Stimulated activated CD8-positive, alpha-beta memory T cell treated with anti-CD3 and anti-CD28 coated beads, Interleukin-2, amount 100 ng/mL, for 48 hours (primary cell): ENCODE measurements around the gene IL6.
"Not testable (repeated sequence)": the region's sequence is repeated elsewhere in the genome, so short reads cannot be mapped to it uniquely, and the experiment has no call there.

Experiments used
- DNase-seq, 2 donors: peaks; one replicate each; pipeline ENCODE4 v3.0.0-alpha.2; 2020; ENCODE audit warnings: low read depth in 2 of 2

The IL6 gene

DNA sequence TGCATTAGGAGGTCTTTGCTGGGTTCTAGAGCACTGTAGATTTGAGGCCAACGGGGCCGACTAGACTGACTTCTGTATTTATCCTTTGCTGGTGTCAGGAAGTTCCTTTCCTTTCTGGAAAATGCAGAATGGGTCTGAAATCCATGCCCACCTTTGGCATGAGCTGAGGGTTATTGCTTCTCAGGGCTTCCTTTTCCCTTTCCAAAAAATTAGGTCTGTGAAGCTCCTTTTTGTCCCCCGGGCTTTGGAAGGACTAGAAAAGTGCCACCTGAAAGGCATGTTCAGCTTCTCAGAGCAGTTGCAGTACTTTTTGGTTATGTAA lies 675 bp downstream of the IL6 start:
- DNase-seq = no peak

- no peak for DNase-seq
Measured at GRCh38 chr7:22728401-22729029, 1.5 kb downstream of the IL6 start.

DNA sequence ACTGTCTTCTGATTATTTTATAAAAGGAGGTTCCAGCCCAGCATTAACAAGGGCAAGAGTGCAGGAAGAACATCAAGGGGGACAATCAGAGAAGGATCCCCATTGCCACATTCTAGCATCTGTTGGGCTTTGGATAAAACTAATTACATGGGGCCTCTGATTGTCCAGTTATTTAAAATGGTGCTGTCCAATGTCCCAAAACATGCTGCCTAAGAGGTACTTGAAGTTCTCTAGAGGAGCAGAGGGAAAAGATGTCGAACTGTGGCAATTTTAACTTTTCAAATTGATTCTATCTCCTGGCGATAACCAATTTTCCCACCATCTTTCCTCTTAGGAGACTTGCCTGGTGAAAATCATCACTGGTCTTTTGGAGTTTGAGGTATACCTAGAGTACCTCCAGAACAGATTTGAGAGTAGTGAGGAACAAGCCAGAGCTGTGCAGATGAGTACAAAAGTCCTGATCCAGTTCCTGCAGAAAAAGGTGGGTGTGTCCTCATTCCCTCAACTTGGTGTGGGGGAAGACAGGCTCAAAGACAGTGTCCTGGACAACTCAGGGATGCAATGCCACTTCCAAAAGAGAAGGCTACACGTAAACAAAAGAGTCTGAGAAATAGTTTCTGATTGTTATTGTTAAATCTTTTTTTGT lies 2.3 kb downstream of the IL6 start:
- DNase-seq = no peak

GRCh38 chr7:22730066-22730710 lies 3.2 kb downstream of the IL6 start:
- DNase-seq = no peak

DNA sequence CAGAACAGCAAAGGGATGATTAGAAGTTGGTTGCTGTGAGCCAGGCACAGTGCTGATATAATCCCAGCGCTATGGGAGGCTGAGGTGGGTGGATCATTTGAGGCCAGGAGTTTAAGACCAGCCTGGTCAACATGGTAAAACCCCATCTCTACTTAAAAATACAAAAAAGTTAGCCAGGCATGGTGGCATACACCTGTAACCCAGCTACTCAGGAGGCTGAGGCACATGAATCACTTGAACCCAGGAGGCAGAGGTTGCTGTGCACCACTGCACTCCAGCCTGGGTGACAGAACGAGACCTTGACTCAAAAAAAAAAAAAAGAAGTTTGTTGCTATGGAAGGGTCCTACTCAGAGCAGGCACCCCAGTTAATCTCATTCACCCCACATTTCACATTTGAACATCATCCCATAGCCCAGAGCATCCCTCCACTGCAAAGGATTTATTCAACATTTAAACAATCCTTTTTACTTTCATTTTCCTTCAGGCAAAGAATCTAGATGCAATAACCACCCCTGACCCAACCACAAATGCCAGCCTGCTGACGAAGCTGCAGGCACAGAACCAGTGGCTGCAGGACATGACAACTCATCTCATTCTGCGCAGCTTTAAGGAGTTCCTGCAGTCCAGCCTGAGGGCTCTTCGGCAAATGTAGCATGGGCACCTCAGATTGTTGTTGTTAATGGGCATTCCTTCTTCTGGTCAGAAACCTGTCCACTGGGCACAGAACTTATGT lies 4.1 kb downstream of the IL6 start:
- no peak for DNase-seq

DNA sequence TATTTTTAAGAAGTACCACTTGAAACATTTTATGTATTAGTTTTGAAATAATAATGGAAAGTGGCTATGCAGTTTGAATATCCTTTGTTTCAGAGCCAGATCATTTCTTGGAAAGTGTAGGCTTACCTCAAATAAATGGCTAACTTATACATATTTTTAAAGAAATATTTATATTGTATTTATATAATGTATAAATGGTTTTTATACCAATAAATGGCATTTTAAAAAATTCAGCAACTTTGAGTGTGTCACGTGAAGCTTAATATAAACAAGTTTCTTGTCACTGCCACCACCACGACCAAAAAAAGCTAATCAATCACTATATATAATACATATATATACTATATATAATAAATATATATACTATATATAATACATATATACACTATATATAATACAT lies 4.8 kb downstream of the IL6 start:
- no peak for DNase-seq

DNA sequence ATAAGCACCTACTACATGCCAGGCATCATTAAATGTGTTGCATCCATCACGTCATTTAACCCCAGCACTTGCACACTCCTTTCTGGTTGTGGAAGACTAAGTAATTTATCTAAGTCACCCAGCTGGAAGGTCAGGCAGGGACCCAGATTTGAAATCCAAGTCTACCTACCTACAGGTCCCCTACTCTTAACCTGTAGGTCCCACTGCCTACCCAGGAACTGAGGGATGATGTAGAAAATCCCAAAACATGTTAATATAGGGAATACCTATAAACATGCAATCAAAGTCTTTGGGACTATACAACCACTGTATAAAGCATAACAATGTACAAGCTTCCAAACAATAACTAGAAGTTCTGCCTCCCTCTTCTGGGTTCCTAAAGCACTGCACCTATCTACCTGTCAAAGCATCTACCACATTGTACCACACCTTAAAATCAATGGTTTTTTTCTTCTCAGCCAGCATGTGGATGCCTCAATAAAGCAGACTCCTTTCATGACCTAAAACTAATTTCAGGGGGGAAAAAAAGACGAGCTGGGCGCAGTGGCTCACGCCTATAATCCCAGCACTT lies 5.6 kb downstream of the IL6 start:
- no peak for DNase-seq

GRCh38 chr7:22733761-22734160 lies 6.8 kb downstream of the IL6 start:
- DNase-seq = no peak

GRCh38 chr7:22743014-22743413 lies 16.0 kb downstream of the IL6 start:
- DNase-seq = no peak

- DNase-seq = no peak
Measured at GRCh38 chr7:22751341-22751740, 24.3 kb downstream of the IL6 start.

DNA sequence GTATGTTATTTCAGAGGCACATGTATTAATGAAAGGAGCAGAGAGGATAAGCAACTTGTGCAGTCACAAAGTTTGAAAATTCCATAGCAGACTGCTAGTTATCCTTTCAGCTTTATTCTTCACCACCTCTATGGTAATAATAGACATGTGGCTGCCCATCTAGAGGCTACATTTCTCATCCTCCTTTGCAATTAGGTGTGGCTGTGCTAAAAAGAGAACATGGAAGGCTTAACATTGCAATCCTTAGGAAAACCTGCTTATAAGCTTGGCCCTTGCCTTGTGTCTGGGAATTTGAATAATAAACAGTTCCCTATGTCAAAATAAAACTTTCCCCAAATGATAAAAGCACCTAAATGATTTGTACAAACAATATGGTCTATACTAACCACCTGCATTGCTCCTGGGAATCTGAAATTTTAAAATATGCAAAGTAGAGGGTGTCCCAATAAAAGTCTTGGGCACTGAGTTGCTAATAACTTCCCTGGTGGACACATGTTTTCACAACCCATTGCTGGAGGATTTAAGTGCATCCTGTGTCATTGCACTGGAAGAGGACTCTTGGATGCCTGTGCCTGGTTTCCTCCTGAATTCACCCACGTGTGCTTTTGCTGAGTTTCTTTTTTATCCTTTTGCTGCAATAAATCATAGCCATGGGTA lies 30.5 kb downstream of the IL6 start:
- no peak for DNase-seq

DNA sequence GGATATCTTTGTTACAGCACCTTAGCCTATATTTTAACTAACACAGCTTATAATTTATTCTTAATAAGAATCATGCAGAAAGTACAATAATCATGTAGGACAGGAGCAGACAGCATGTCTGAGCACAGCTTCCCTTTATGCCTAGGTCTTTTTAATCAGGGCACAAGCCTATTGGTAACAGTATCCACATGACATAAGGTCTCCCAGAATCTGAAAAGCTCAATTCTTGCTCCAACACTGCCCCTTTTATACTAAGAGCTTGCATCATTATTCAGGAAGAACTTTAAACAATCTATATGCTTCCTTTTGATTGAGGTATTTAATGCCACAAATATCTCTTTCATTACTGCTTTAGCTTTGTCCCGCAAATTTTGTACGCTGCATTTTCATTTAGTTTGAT lies 31.6 kb downstream of the IL6 start:
- DNase-seq = no peak

DNA sequence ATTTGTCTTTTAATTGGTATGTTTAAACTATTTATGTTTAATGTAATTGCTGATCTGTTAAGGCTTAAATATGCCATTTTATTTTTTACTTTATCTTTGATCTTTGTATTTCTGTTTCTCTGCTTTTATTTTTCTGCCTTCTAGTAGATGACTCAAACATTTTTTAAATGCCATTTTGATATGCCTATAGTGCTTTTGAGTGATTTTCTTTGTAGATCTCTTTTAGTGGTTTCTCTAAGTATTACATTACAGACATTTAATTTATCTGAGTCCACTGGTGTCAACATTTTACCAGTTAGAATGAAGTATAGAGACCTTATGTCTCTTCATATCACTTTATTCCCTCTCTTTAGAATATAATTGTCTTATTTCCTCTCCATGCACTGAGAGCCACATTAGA lies 32.7 kb downstream of the IL6 start:
- no peak for DNase-seq

DNA sequence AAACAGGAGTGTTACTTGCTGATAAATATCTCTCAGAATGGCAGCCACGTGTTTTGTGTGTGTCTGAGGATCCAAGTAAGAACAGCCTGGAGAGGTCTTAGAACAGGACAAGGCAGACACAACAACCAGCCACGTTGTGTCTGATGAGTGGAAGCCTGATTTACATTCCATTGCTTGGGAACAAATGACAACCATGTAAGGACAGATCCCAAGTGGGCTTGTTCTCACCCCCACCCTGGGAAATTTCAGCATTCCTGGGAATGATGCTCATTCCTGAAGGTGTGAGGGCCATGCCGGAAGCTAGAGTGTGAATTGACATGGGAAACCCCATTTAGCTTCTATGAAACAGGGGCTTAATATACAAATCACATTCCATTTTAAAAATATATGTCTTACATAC lies 35.9 kb downstream of the IL6 start:
- DNase-seq = no peak

GRCh38 chr7:22765609-22766008 lies 38.6 kb downstream of the IL6 start:
- DNase-seq = no peak

DNA sequence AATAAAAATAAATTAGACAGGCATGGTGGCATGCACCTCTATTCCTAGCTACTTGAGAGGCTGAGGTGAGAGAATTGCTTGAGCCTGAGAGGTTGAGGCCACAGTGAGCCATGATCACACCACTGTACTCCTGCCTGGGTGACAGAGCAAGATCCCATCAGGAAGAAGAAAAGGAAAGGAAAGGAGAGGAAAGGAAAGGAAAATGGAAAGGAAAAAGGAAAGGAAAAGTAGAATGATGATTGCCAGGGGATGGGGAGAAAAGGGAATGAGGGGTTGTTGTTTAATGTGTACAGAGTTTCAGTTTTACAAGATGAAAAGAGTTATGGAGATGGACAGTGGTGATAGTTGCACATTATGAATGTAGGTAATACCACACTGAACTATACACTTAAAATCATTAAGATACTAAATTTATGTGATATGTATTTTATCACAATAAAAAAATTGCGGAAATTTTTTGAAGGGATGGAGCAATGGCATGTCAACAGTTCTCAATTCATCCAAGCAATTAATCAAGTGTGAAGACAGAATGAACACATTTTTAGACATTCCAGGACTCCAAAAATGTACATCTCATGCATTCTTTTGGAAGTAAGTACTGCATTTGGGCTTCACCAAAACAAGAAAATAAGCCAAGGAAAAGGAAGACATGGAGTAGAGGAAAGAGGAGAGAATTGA lies 44.3 kb downstream of the IL6 start:
- no peak for DNase-seq

GRCh38 chr7:22771872-22772228 lies 44.9 kb downstream of the IL6 start:
- DNase-seq = no peak

DNA sequence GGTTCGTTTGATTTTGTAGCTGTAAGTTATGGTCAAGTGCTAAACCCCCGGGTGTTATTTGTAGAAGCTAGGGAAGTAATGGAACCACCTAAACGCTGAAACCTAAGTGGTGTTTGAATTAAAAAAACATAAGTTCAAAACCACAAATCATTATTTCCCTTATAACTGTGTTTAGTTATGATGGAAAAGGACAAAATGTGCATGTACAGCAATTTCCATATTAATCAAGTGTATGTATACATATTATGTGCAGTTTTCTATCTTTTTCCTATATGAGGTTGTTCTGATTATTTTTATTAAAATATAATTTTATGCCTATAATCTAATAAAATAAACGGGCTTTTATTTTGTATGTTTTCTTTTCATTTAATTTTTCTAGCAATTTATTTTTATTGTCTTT lies 45.9 kb downstream of the IL6 start:
- no peak for DNase-seq

DNA sequence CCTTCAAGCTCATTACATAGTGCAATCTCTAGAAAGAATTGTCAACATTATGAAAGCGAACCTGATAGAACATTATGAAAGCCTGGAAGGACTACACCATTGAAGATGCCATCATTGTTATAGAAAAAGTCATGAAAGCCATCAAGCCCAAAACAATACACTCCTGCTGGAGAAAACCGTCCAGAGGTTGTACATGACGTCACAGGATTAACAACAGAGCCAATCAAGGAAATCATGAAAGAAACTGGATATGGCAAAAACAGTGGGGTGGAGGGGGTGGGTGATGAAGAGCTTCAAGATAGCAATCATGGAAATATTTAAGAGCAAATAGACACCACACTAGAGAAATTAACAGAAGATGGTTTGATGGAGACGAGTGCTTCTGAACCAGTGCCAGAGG lies 50.0 kb downstream of the IL6 start:
- DNase-seq = no peak

GRCh38 chr7:22779730-22780323 lies 52.8 kb downstream of the IL6 start:
- not testable (repeated sequence) for DNase-seq

DNA sequence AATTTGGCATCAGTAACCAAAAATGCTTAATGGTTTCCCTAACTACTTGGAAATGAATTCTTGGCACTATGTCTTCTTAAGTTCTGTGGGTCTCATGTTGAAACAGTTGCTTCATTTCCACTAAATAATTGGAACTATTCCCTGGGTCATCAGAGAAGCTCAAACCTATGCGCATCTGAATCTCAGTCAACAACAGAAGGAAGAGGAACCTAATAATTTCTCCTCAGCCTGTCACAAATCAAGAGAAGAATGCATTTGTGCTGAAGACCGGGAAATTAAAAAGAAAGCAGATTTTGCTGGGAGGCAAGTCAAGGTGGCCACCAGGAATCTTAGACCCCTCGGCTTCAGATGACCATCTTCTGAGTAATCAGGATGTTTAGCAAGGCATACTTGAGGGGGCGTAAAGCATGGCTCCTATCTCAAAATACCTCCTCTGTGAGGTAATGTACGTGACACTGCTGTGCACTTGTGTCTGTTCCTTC lies 54.3 kb downstream of the IL6 start:
- DNase-seq = no peak
